Right atrium auricular region (tissue), 2 donors: ENCODE measurements around the gene ITPR1. TPM values are rescaled to one million over a fixed set of nuclear protein-coding genes. Genes with fewer than 3 reads are reported as not detected.

Experiments used
- DNase-seq: peaks from one replicate; pipeline ENCODE4 v3.0.0-alpha.2; 2019; ENCODE audit warnings: low spot score
- H3K27ac ChIP-seq, 2 donors: fragments of 200-600 bp; sonication (generic); 1 replicate in 1 of 2; 2 replicates in 1 of 2; pipeline ENCODE4 v1.5.1; 2016 to 2019
- H3K27me3 ChIP-seq, 2 donors: fragments of 200-600 bp; sonication (generic); one replicate each; pipeline versions ENCODE4 v1.5.1 to v1.6.0; 2017 to 2019
- H3K36me3 ChIP-seq: fragments of 200-600 bp; sonication (generic); one replicate; pipeline ENCODE4 v1.5.1; 2016
- H3K4me1 ChIP-seq, 2 donors: fragments of 200-600 bp; sonication (generic); one replicate each; pipeline versions ENCODE4 v1.5.1 to v1.6.0; 2017 to 2019
- H3K4me3 ChIP-seq, 2 donors: fragments of 200-600 bp; sonication (generic); 1 replicate in 1 of 2; 2 replicates in 1 of 2; pipeline ENCODE4 v1.5.1; 2017 to 2019; ENCODE audit warnings: mild to moderate bottlenecking in 1 of 2, moderate library complexity in 1 of 2
- H3K9me3 ChIP-seq, 2 donors: fragments of 200-600 bp; sonication (generic); one replicate each; pipeline ENCODE4 v1.5.1; 2019
- total RNA-seq, 2 donors: library from RNA; depleted of rRNA; stranded (reverse); fragments of >200 nt; gene quantifications; one replicate each; pipeline ENCODE4 v1.1.0, GENCODE V29; 2016
- TF ChIP-seq, protein P1 (sequence below), 2 donors: fragments of 200-600 bp; sonication (generic); IDR thresholded peaks; one replicate each; pipeline ENCODE4 v1.5.1; 2019; ENCODE audit warnings: antibody characterized with exemption in 2 of 2

The ITPR1 gene
- total RNA-seq, 2 donors from 2014 or later: 36.7 to 42.5 TPM

DNA sequence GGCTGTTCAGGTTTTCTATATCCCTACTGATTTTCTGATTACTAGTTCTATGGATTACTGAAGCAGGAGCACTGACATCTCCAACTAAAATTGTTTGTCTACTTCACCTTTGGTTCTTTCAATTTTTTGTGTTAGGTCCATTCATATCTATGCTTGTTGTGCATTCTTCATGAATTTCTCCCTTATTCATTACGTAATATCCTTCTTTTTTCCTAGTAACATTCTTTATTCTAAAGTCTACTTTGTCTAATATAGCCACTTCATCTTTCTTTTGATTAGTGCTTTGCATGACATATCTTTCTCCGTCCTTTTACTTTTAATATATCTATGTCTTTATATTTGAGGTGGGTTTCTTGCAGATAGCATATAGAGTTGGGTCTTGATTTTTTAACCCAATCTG lies 369.8 kb downstream of the ITPR1 start:
- H3K27me3 ChIP-seq: no peaks in the 10 kb centered on the region
- H3K36me3 ChIP-seq: no peaks in the 10 kb centered on the region
- H3K4me1 ChIP-seq: peaks cover 0 to 17% of the 10 kb centered on the region in 2 donors
- TF ChIP-seq, protein P1, sequence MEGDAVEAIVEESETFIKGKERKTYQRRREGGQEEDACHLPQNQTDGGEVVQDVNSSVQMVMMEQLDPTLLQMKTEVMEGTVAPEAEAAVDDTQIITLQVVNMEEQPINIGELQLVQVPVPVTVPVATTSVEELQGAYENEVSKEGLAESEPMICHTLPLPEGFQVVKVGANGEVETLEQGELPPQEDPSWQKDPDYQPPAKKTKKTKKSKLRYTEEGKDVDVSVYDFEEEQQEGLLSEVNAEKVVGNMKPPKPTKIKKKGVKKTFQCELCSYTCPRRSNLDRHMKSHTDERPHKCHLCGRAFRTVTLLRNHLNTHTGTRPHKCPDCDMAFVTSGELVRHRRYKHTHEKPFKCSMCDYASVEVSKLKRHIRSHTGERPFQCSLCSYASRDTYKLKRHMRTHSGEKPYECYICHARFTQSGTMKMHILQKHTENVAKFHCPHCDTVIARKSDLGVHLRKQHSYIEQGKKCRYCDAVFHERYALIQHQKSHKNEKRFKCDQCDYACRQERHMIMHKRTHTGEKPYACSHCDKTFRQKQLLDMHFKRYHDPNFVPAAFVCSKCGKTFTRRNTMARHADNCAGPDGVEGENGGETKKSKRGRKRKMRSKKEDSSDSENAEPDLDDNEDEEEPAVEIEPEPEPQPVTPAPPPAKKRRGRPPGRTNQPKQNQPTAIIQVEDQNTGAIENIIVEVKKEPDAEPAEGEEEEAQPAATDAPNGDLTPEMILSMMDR (IDR thresholded peaks at IDR 0.05): no peak
- peaks cover 0 to 19% of the 10 kb centered on the region in 2 donors for H3K9me3 ChIP-seq
- DNase-seq: no peak
- no peak overlapping the region for H3K27ac ChIP-seq
- H3K4me3 ChIP-seq: no peak overlapping the region

DNA sequence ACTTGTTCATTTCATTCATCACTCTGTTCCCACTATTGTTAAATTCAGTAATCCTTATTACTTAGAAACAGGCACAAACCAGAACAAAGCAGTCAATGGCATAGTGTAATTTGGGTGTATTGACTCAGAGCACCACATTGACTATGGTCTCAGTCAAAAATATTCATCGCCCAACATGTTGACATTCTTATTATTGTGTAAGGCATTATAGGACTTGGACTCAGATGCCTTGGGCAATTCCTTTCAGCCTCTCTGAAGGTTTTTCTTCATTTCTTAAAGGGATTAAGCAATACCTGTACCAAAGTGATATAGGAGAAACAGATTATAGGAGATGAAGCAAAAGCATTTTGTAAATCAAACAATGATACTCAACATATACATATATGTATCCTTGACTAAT lies 371.4 kb downstream of the ITPR1 start:
- no peaks in the 10 kb centered on the region for H3K27me3 ChIP-seq
- no peak for DNase-seq
- no peak overlapping the region for H3K4me3 ChIP-seq
- H3K9me3 ChIP-seq: peaks cover 0 to 19% of the 10 kb centered on the region in 2 donors
- TF ChIP-seq, protein P1 (IDR thresholded peaks at IDR 0.05): no peak
- H3K4me1 ChIP-seq: peaks cover 0 to 18% of the 10 kb centered on the region in 2 donors
- no peak overlapping the region for H3K27ac ChIP-seq
- H3K36me3 ChIP-seq: no peaks in the 10 kb centered on the region

DNA sequence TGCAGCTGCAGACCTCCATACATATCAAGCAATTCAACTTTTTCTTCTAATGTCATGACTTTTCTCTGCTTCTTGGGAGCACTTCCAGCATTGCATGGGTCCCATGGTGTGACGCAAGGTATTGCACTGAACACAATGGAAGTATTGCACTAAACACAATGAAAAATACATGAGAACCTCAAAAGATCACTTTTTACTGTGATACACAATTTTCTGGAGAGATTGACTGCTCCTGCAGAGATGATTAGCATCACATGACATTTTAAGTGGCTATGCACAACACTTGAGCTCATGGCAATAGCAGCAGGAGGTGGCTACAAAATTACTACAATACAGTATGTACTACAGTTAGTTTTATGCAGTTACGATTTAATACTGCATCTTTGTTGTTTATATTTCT lies 372.6 kb downstream of the ITPR1 start:
- DNase-seq: no peak

DNA sequence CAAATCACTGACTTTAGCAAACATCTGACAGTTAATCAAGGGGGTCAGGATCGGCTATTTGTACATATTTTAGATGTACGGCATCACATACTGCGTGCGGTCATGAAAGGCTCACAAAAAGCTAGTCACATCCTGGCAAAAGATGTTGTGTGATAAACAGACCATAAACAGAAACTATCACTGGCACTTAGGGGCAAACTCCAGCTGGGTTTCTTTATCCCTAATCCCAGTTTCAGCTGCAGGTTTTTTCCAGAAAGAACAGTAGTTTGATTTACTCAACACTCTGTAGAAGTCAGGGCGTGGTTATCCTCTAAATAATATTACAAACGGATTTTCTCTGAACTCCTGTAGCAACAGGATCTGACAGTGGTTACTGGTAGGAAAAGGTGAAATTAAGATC lies 373.7 kb downstream of the ITPR1 start:
- DNase-seq: no peak
- H3K27ac ChIP-seq: peak overlapping the region; percentile 97 to 98
- TF ChIP-seq, protein P1 (IDR thresholded peaks at IDR 0.05): no peak
- H3K4me3 ChIP-seq: peak overlapping the region in 1 of 2 donors; percentile 59
- peaks cover 0 to 8% of the 10 kb centered on the region in 2 donors for H3K9me3 ChIP-seq
- H3K36me3 ChIP-seq: no peaks in the 10 kb centered on the region
- H3K27me3 ChIP-seq: no peaks in the 10 kb centered on the region
- peaks cover 0 to 18% of the 10 kb centered on the region in 2 donors for H3K4me1 ChIP-seq

More for the DNA sequence above, 372.6 kb downstream of the ITPR1 start:
- H3K4me1 ChIP-seq: peaks cover 0 to 18% of the 10 kb centered on the region in 2 donors
- TF ChIP-seq, protein P1 (IDR thresholded peaks at IDR 0.05): no peak
- H3K4me3 ChIP-seq: no peak overlapping the region
- no peaks in the 10 kb centered on the region for H3K27me3 ChIP-seq
- H3K27ac ChIP-seq: no peak overlapping the region
- H3K9me3 ChIP-seq: peaks cover 0 to 18% of the 10 kb centered on the region in 2 donors
- H3K36me3 ChIP-seq: no peaks in the 10 kb centered on the region

DNA sequence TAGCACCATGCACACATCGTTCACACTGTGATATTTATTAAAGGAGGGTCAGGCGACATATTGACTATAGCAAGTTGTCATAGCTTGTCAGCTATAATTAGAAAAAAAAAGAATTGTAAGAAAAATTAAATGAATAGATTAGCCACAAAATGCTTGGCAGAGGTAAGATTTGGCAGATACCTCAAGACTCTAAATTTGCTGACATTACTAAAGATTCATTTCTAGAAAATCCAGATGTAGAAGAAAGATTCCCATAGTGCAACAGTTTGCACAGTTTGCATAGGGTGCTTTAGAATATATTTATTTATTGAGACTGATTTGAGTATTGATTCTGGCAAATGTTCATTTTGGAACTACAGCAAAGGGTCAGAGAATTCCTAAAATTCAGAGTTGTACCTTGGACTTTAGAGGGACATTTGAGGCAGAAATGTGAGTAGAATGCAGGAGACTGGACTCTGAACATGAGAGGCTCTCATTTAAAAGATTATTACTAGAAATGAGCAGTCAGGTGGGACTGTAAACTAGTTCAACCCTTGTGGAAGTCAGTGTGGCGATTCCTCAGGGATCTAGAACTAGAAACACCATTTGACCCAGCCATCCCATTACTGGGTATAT lies 384.1 kb downstream of the ITPR1 start:
- H3K4me1 ChIP-seq: no peaks in the 10 kb centered on the region
- TF ChIP-seq, protein P1 (IDR thresholded peaks at IDR 0.05): no peak
- H3K9me3 ChIP-seq: no peaks in the 10 kb centered on the region
- no peaks in the 10 kb centered on the region for H3K27me3 ChIP-seq
- no peaks in the 10 kb centered on the region for H3K36me3 ChIP-seq
- no peak for DNase-seq
- H3K4me3 ChIP-seq: no peak overlapping the region
- H3K27ac ChIP-seq: no peak overlapping the region

DNA sequence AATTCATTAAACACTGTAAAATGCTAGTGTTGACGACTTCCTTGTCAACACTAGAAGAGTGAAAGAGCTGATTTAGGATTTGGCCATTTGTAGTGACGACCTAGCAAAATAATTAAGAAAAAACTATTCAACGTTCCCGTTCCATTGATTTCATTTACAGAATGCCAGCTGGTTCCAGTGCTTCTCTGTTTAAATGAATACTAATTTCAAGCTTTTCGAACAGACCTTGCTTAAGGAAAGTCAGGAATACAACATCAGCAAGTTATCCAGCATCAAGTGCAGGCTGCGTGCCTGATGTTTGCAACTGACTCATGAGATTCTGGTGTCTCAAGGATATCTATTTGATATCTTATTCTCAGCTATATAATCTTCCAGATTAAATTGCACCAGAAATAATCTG lies 387.7 kb downstream of the ITPR1 start:
- no peak for DNase-seq
- no peak overlapping the region for H3K27ac ChIP-seq
- no peaks in the 10 kb centered on the region for H3K9me3 ChIP-seq
- H3K4me1 ChIP-seq: no peaks in the 10 kb centered on the region
- TF ChIP-seq, protein P1 (IDR thresholded peaks at IDR 0.05): no peak
- H3K4me3 ChIP-seq: no peak overlapping the region
- H3K27me3 ChIP-seq: no peaks in the 10 kb centered on the region
- no peaks in the 10 kb centered on the region for H3K36me3 ChIP-seq
